IMR-90 (cell line): ENCODE data around the gene OAS3. TPM values are rescaled to one million over a fixed set of nuclear protein-coding genes. Genes with fewer than 3 reads are reported as not detected.

Experiments
- ATAC-seq: fragments of 200-7000 bp; cut with Tn5 transposase; 2 replicates; pipeline ENCODE4 v1.9.1; 2020; ENCODE audit warnings: low read depth, mild to moderate bottlenecking, moderate library complexity
- BruUV-seq: library from RNA; stranded (reverse); fragments of 400-500 nt; replicated peaks from 2 replicates; lab custom pipeline; 2021; lab: Mats Ljungman, UMichigan
- CTCF ChIA-PET: fragments of 300-600 bp; formaldehyde crosslinking; extraction: SDS; loops from one replicate; lab custom pipeline; 2021; ENCODE audit warnings: antibody characterized with exemption; lab: Yijun Ruan, JAX
- POLR2A ChIA-PET: fragments of 300-600 bp; sonication (Branson Sonifier 250); formaldehyde crosslinking; loops from one replicate; lab custom pipeline; 2022; ENCODE audit warnings: antibody characterized with exemption; ENCODE audit not compliant: unreplicated experiment; lab: Charles Lee
- DNase-seq: peaks from one replicate; pipeline ENCODE4 v3.0.0; 2013
- H2AFZ ChIP-seq: replicated peaks from 2 replicates; pipeline ENCODE3; 2013; ENCODE audit warnings: low read length, mild to moderate bottlenecking; ENCODE audit not compliant: poor library complexity
- H2AK5ac ChIP-seq: 2 replicates; pipeline ENCODE4 v1.6.1; 2013; ENCODE audit warnings: low read depth, low read length, inconsistent platforms
- H2AK9ac ChIP-seq: replicated peaks from 2 replicates; pipeline ENCODE3; 2013; ENCODE audit warnings: mild to moderate bottlenecking, low read depth, low read length, moderate library complexity; ENCODE audit not compliant: poor library complexity
- H2BK120ac ChIP-seq: 2 replicates; pipeline ENCODE4 v1.6.1; 2013; ENCODE audit warnings: low read depth, low read length, inconsistent platforms
- H2BK15ac ChIP-seq: 3 replicates; pipeline ENCODE4 v1.6.1; 2013; ENCODE audit warnings: low read depth, low read length, inconsistent platforms
- H2BK20ac ChIP-seq: 2 replicates; pipeline ENCODE4 v1.6.1; 2013; ENCODE audit warnings: low read depth, mild to moderate bottlenecking, inconsistent platforms, low read length, moderate library complexity
- H2BK5ac ChIP-seq: 2 replicates; pipeline ENCODE4 v1.6.1; 2013; ENCODE audit warnings: mild to moderate bottlenecking, low read depth, low read length, inconsistent platforms; ENCODE audit not compliant: poor library complexity, severe bottlenecking
- H3K14ac ChIP-seq: replicated peaks from 2 replicates; pipeline ENCODE4 v1.6.1; 2013; ENCODE audit warnings: low read depth, low read length, inconsistent platforms
- H3K18ac ChIP-seq: 2 replicates; pipeline ENCODE4 v1.6.1; 2013; ENCODE audit warnings: low read depth, low read length, control low read depth
- H3K23ac ChIP-seq: 2 replicates; pipeline ENCODE4 v1.6.1; 2013; ENCODE audit warnings: low read depth, low read length, inconsistent platforms
- H3K27ac ChIP-seq: 2 replicates; pipeline ENCODE4 v1.5.1; 2013; ENCODE audit warnings: mild to moderate bottlenecking, control low read depth, low read length; ENCODE audit not compliant: insufficient read depth
- H3K27me3 ChIP-seq: 2 replicates; pipeline ENCODE4 v1.6.1; 2013; ENCODE audit warnings: low read length; ENCODE audit not compliant: control insufficient read depth, insufficient read depth
- H3K36me3 ChIP-seq: 2 replicates; pipeline ENCODE4 v1.6.1; 2013; ENCODE audit warnings: low read length, mixed read lengths; ENCODE audit not compliant: control insufficient read depth, insufficient read depth
- H3K4ac ChIP-seq: 2 replicates; pipeline ENCODE4 v1.6.1; 2013; ENCODE audit warnings: low read depth, low read length, inconsistent platforms
- H3K4me1 ChIP-seq: 2 replicates; pipeline ENCODE4 v1.6.1; 2013; ENCODE audit warnings: low read length, mixed read lengths; ENCODE audit not compliant: control insufficient read depth, insufficient read depth
- H3K4me2 ChIP-seq: 2 replicates; pipeline ENCODE4 v1.6.1; 2013; ENCODE audit warnings: low read depth, mild to moderate bottlenecking, control low read depth, low read length, moderate library complexity
- H3K4me3 ChIP-seq: 2 replicates; pipeline ENCODE4 v1.5.1; 2013; ENCODE audit warnings: low read depth, mild to moderate bottlenecking, control low read depth, low read length, moderate library complexity; ENCODE audit not compliant: insufficient read depth
- H3K56ac ChIP-seq: 2 replicates; pipeline ENCODE4 v1.6.1; 2013; ENCODE audit warnings: low read length, inconsistent platforms; ENCODE audit not compliant: insufficient read depth; ENCODE audit errors: extremely low read depth
- H3K79me1 ChIP-seq, 2 experiments: 2 replicates each; pipeline ENCODE4 v1.6.1; 2013; ENCODE audit warnings: low read length in 2 of 2, inconsistent platforms in 1 of 2, low read depth in 1 of 2
- H3K9ac ChIP-seq: 2 replicates; pipeline ENCODE4 v1.6.1; 2013; ENCODE audit warnings: low read depth, low read length, control low read depth
- H3K9me1 ChIP-seq: 2 replicates; pipeline ENCODE4 v1.6.1; 2013; ENCODE audit warnings: low read length, inconsistent platforms; ENCODE audit not compliant: insufficient read depth
- H3K9me3 ChIP-seq: 2 replicates; pipeline ENCODE4 v1.6.1; 2013; ENCODE audit warnings: low read length; ENCODE audit not compliant: control insufficient read depth, insufficient read depth
- H4K20me1 ChIP-seq: 2 replicates; pipeline ENCODE4 v1.6.1; 2013; ENCODE audit warnings: low read length, inconsistent platforms; ENCODE audit not compliant: insufficient read depth
- H4K5ac ChIP-seq: 2 replicates; pipeline ENCODE4 v1.6.1; 2013; ENCODE audit warnings: mild to moderate bottlenecking, low read depth, low read length, control low read depth
- H4K8ac ChIP-seq, 2 experiments: 2 replicates each; pipeline ENCODE4 v1.6.1; 2013; ENCODE audit warnings: low read depth in 2 of 2, low read length in 2 of 2, control low read depth in 1 of 2, inconsistent platforms in 1 of 2
- H4K91ac ChIP-seq: 2 replicates; pipeline ENCODE4 v1.6.1; 2013; ENCODE audit warnings: low read depth, low read length, inconsistent platforms; ENCODE audit not compliant: insufficient read depth
- BHLHE40 ChIP-seq: fragments of 150-350 bp; IDR thresholded peaks from 2 replicates; pipeline ENCODE4 v1.6.1; 2016; ENCODE audit warnings: mild to moderate bottlenecking, low read depth, low read length
- CEBPB ChIP-seq: IDR thresholded peaks from 2 replicates; pipeline ENCODE4 v1.6.1; 2012; ENCODE audit warnings: low read depth, low read length, improper control_type of control experiment
- CHD1 ChIP-seq: IDR thresholded peaks from 2 replicates; pipeline ENCODE4 v1.6.1; 2012; ENCODE audit warnings: low read depth, low read length, improper control_type of control experiment
- FOS ChIP-seq: fragments of 150-350 bp; IDR thresholded peaks from 2 replicates; pipeline ENCODE4 v1.6.1; 2016; ENCODE audit warnings: low read depth, low read length
- POLR2A ChIP-seq: IDR thresholded peaks from 2 replicates; pipeline ENCODE4 v1.6.1; 2012; ENCODE audit warnings: mild to moderate bottlenecking, low read depth, low read length
- RCOR1 ChIP-seq: IDR thresholded peaks from 2 replicates; pipeline ENCODE4 v1.6.1; 2012; ENCODE audit warnings: mild to moderate bottlenecking, low read length, improper control_type of control experiment; ENCODE audit not compliant: insufficient replicate concordance
- RFX5 ChIP-seq: IDR thresholded peaks from 2 replicates; pipeline ENCODE4 v1.8.0; 2012; ENCODE audit warnings: low read depth, mild to moderate bottlenecking, low read length, moderate library complexity
- WGBS, 2 experiments: methylation state at CpG; one replicate each; pipeline versions ENCODE4 v1.1.5 to v1.1.7; 2013; ENCODE audit warnings: missing lambda C conversion rate in 2 of 2; ENCODE audit not compliant: insufficient read length in 1 of 2; ENCODE audit errors: extremely low coverage in 2 of 2; 5-methylcytosine and 5-hydroxymethylcytosine counted together
- dilution Hi-C: fragments of 300-500 bp; cut with HindIII; formaldehyde crosslinking; loops from one replicate; pipeline ENCODE4 v1.14.3; 2018; ENCODE audit warnings: low sequenced_read_pairs; ENCODE audit not compliant: unreplicated experiment
- in situ Hi-C: fragments of 300-500 bp; cut with MboI; formaldehyde crosslinking; loops from 3 replicates; pipeline ENCODE4 v1.14.3; 2019; ENCODE audit warnings: low sequenced_read_pairs, inconsistent platforms, mixed read lengths
- intact Hi-C: fragments of 100-400 bp; cut with micrococcal nuclease; formaldehyde crosslinking; loops from 2 replicates; pipeline ENCODE4 v1.10.0; 2022
- polyA plus RNA-seq, 3 experiments: library from polyadenylated mRNA; depleted of rRNA; stranded (reverse); fragments of >200 nt; gene quantifications; 2 replicates each; pipeline ENCODE4 v1.2.3, GENCODE V29; 2012; ENCODE audit warnings: low replicate concordance in 1 of 3
- total RNA-seq: library from RNA; depleted of rRNA; stranded (reverse); fragments of >200 nt; gene quantifications from 2 replicates; pipeline ENCODE4 v1.2.3, GENCODE V29; 2012
- TF ChIP-seq, protein P1 (sequence below): conservative IDR thresholded peaks from 2 replicates; pipeline ENCODE4 v1.5.1; 2012; ENCODE audit warnings: mild to moderate bottlenecking, low read depth, low read length, improper control_type of control experiment
- TF ChIP-seq, protein P2 (sequence below): fragments of 150-350 bp; IDR thresholded peaks from 2 replicates; pipeline ENCODE4 v1.6.1; 2017; ENCODE audit warnings: mild to moderate bottlenecking, antibody characterized with exemption, low read length, low read depth

OAS3 gene
- total and polyA plus RNA-seq, 2 of the 4 experiments (the other 2 are of a cell fraction), result 4.1 to 7.8 TPM

DNA sequence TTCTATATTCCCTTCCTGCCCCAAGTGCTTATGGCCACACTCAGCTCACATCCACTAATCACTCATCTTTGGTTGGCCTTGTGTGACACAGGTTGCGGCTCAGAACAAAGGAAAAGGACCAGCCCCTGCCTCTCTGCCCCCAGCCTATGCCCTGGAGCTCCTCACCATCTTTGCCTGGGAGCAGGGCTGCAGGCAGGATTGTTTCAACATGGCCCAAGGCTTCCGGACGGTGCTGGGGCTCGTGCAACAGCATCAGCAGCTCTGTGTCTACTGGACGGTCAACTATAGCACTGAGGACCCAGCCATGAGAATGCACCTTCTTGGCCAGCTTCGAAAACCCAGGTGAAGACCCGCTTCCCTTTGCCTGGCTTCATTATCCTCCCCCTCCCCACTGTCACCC lies 24.3 kb downstream of the OAS3 start:
- CTCF ChIA-PET, result no interaction called here

More for the DNA sequence above, 24.3 kb downstream of the OAS3 start:
- Histone ChIP-seq H4K91ac (no peak overlapping the region), H2BK15ac (no peak overlapping the region), H2BK120ac (no peak overlapping the region), H3K56ac (no peak overlapping the region), H2AK5ac (no peak overlapping the region), H3K18ac (no peak overlapping the region), H3K9me3 (no peaks in the 10 kb centered on the region), H3K4me1 (no peaks in the 10 kb centered on the region), H3K9me1 (0 out of 2 replicates have a peak, but pooled peaks cover 3% of the 10 kb centered on the region), H3K27ac (no peak overlapping the region), H3K9ac (no peak overlapping the region), H3K23ac (no peak overlapping the region), H3K27me3 (no peaks in the 10 kb centered on the region), H2BK5ac (no peak overlapping the region), H2AK9ac (no peak overlapping the region), H4K8ac (no peak overlapping the region), H3K14ac (no peak overlapping the region), H3K79me1 (no peaks in the 10 kb centered on the region), H3K4ac (no peak overlapping the region), H3K4me3 (no peak overlapping the region), H4K5ac (no peak overlapping the region), H2BK20ac (no peak overlapping the region), H3K4me2 (no peak overlapping the region), H2AFZ (no peak overlapping the region), H4K20me1 (no peaks in the 10 kb centered on the region), H3K36me3 (no peaks in the 10 kb centered on the region)
- ATAC-seq (no peak), DNase-seq (no peak)
- in situ Hi-C loops (no loop called here), dilution Hi-C loops (no loop called here), intact Hi-C loops (no loop called here)
- POLR2A ChIA-PET, result no interaction called here
- 92% methylated on average over 3 of the region's 7 CpGs; no CpG with 5 or more reads in 1 of the 2 experiments for WGBS, 2 experiments
- TF ChIP-seq, protein P1, sequence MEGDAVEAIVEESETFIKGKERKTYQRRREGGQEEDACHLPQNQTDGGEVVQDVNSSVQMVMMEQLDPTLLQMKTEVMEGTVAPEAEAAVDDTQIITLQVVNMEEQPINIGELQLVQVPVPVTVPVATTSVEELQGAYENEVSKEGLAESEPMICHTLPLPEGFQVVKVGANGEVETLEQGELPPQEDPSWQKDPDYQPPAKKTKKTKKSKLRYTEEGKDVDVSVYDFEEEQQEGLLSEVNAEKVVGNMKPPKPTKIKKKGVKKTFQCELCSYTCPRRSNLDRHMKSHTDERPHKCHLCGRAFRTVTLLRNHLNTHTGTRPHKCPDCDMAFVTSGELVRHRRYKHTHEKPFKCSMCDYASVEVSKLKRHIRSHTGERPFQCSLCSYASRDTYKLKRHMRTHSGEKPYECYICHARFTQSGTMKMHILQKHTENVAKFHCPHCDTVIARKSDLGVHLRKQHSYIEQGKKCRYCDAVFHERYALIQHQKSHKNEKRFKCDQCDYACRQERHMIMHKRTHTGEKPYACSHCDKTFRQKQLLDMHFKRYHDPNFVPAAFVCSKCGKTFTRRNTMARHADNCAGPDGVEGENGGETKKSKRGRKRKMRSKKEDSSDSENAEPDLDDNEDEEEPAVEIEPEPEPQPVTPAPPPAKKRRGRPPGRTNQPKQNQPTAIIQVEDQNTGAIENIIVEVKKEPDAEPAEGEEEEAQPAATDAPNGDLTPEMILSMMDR, result no peak
- TF ChIP-seq RFX5 (no peak), RCOR1 (no peak), POLR2A (no peak), CHD1 (no peak), CEBPB (no peak), BHLHE40 (no peak), FOS (no peak)
- TF ChIP-seq, protein P2, sequence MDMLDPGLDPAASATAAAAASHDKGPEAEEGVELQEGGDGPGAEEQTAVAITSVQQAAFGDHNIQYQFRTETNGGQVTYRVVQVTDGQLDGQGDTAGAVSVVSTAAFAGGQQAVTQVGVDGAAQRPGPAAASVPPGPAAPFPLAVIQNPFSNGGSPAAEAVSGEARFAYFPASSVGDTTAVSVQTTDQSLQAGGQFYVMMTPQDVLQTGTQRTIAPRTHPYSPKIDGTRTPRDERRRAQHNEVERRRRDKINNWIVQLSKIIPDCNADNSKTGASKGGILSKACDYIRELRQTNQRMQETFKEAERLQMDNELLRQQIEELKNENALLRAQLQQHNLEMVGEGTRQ, result no peak
- no TSS peak for BruUV-seq
